Kasumi-1 (cell line): ENCODE measurements around the gene RNF31.

ENCODE experiments used
- DNase-seq, 2 experiments: peaks; one replicate each; lab custom pipeline; 2025; lab: John Stamatoyannopoulos, UW

Gene RNF31

GRCh38 chr14:24137529-24138395, 9.5 kb upstream of the RNF31 start:
- DNase-seq, result no peak

- DNase-seq, result no peak
Measured at GRCh38 chr14:24138396-24139271, 8.7 kb upstream of the RNF31 start.

- no peak for DNase-seq
Measured at GRCh38 chr14:24139272-24139934, 7.9 kb upstream of the RNF31 start.

GRCh38 chr14:24141097-24141880, 6.0 kb upstream of the RNF31 start, which contains the start of gene EMC9:
EMC9 (minus strand) TSS chr14:24141591; CDS start chr14:24141304, 287 bp downstream.
- DNase-seq, result peak; percentile 99

DNA sequence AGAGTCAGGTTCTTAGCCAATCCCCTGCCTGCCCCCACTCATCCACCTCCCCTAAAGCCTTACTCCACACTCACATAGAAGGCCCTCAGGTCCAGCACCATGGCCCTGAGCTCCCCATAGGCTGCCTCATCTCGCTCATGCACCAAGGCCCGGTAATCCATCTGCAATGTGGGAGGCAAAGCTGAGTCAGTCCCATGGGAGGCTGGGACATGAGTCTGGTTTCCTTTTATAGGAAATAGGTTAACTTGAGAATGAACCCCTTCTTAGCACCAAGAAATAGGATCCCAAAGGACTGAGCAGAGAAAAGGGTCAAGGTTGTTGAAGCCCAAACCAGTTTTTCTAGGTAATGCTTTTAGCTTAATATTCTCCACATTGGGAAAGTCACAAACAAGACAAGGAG, 3.8 kb upstream of the RNF31 start:
- no peak for DNase-seq

DNA sequence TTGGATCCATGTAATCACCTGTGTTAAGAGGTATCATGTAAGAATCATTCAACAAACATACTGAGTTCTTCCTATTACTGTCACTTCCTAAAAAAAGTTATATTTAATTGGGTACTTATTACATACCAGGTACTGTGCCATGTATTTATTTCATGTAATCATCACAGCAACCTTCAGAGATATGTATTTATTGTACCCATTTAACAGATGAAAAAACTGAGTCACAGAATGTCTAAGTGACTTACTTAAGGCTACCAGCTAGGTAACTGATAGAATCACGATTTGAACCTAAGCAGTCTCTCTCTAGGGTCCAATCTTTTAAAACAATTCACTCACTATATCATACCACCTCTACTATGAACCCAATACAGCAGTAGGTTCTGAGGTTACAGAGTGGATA, 2.8 kb upstream of the RNF31 start:
- DNase-seq, result no peak

- DNase-seq, result no peak
Measured at GRCh38 chr14:24145219-24145618, 2.1 kb upstream of the RNF31 start.

- DNase-seq, result peak; percentile 8 to 26
Measured at GRCh38 chr14:24145690-24146452, 1.4 kb upstream of the RNF31 start.

DNA sequence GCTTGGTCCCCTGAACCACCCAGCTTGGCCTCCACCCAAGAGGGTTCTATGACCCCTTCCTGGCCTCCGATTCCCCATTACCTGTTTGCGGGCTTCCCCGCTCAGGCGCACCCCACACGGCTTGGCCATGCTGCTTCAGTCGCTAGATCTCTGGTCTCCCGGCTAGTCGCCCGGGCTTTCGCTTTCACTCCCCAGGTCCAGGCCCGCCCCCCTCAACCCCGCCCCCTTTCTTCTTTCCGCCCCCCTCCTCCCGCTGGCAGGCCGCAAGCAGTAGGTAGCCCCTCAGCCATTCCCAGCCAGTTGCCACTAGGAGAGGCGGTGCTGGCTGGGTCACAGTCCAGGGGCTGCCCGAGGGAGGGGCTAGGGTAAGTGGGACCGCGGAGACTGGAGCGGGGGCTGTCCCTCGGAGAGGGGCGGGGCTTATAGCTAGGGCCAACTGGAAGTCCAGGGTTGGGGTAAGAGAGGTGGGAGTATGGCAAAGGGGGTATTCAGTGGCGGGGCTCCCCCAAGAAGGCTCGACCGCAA, 783 bp upstream of the RNF31 start, which contains the start of gene PSME2:
PSME2 (minus strand) TSS at position 158 of the 525 bp plus-strand sequence; CDS start at position 129, 29 bp downstream.
- DNase-seq, result peak; percentile 98

GRCh38 chr14:24147761-24148428, 597 bp downstream of the RNF31 start:
- DNase-seq, result peak in 1 of 2 experiments; percentile 7

GRCh38 chr14:24149302-24149969, 2.1 kb downstream of the RNF31 start:
- DNase-seq, result no peak

- DNase-seq, result no peak
Measured at GRCh38 chr14:24150061-24150460, 2.8 kb downstream of the RNF31 start.

DNA sequence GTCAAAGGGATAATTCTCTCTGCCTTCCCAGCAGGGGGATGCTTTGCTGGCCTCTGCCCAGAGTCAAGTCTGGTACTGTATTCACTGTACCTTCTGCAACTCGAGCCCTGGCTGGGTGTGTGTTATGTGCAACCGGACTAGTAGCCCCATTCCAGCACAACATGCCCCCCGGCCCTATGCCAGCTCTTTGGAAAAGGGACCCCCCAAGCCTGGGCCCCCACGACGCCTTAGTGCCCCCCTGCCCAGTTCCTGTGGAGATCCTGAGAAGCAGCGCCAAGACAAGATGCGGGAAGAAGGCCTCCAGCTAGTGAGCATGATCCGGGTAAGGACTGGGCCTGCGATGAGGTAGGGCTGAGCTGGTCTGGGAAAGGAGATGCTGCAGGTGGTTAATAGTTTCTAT, 3.3 kb downstream of the RNF31 start:
- no peak for DNase-seq

DNA sequence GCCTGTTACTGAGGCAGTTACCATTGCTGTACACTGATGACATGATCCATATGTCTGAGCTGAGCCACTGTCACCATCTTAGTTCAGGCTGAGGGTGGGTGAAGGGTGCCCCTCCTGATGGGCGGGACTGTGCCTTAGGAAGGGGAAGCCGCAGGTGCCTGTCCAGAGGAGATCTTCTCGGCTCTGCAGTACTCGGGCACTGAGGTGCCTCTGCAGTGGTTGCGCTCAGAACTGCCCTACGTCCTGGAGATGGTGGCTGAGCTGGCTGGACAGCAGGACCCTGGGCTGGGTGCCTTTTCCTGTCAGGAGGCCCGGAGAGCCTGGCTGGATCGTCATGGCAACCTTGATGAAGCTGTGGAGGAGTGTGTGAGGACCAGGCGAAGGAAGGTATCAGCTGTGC, 3.7 kb downstream of the RNF31 start:
- no peak for DNase-seq

- no peak for DNase-seq
Measured at GRCh38 chr14:24151404-24152080, 4.2 kb downstream of the RNF31 start.

- DNase-seq, result no peak
Measured at GRCh38 chr14:24155100-24155499, 7.8 kb downstream of the RNF31 start.

DNA sequence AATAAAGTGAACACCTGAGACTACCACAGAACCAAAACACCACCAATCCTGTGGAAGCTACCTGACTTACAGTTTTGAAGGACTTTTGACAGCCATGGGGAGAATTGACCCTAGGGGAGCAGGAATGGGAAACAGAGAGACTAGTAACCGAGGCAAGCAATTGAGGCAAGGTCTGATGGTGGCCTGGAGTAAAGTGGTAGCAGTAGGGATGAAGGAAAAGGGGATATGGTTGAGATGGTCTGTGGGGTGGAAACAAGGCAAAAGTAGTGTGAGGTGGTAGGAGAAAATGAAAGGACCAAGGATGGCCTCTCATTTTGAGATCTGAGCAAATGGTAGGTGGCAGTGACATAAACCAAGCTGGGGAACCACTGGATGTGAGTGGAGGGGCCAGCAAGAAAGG, 9.5 kb downstream of the RNF31 start:
- DNase-seq, result no peak

GRCh38 chr14:24157331-24157730, 10.0 kb downstream of the RNF31 start:
- no peak for DNase-seq
